SK-N-SH (cell line): ENCODE measurements around the gene ITIH6. TPM values are rescaled to one million over a fixed set of nuclear protein-coding genes. Genes with fewer than 3 reads are reported as not detected.

Experiments used
- CTCF ChIA-PET: fragments of 300-600, 350-600 bp; formaldehyde crosslinking; extraction: SDS; loops from one replicate; lab custom pipeline; 2021; lab: Yijun Ruan, JAX
- POLR2A ChIA-PET: fragments of 350-600 bp; sonication (Branson Sonifier 250); formaldehyde crosslinking; extraction: SDS; loops from one replicate; lab custom pipeline; 2020; ENCODE audit warnings: antibody characterized with exemption, inconsistent platforms; lab: Yijun Ruan, JAX
- DNase-seq: peaks from one replicate; pipeline ENCODE4 v3.0.0; 2012
- H2AFZ ChIP-seq: fragments of 200-600 bp; sonication (generic); 2 replicates; pipeline ENCODE4 v1.8.1; 2016; ENCODE audit warnings: antibody characterized with exemption, mild to moderate bottlenecking, low read depth
- H3F3A ChIP-seq: fragments of 200-600 bp; sonication (generic); replicated peaks from 2 replicates; pipeline ENCODE3; 2016; ENCODE audit warnings: antibody characterized with exemption, mild to moderate bottlenecking; ENCODE audit not compliant: insufficient read depth
- H3K27ac ChIP-seq, 2 experiments: fragments of 200-500 bp in 1 of 2; fragments of 200-600 bp in 1 of 2; sonication (Bioruptor generic) in 1 of 2; sonication (generic), shearing (Covaris generic) in 1 of 2; 2 replicates each; pipeline versions ENCODE4 v1.5.1 to v1.6.1; 2014 to 2016; ENCODE audit warnings: low read depth in 2 of 2, inconsistent platforms in 1 of 2, low read length in 1 of 2, mild to moderate bottlenecking in 1 of 2, mixed read lengths in 1 of 2
- H3K27me3 ChIP-seq: fragments of 200-600 bp; sonication (generic), shearing (Covaris generic); 2 replicates; pipeline ENCODE4 v1.6.1; 2016; ENCODE audit warnings: mixed run types; ENCODE audit not compliant: insufficient read depth
- H3K36me3 ChIP-seq, 2 experiments: fragments of 200-500 bp in 1 of 2; fragments of 200-600 bp in 1 of 2; sonication (Bioruptor generic) in 1 of 2; sonication (generic) in 1 of 2; replicated peaks in 1 of 2; 2 replicates each; pipeline versions ENCODE3 to v1.5.1; 2014 to 2016; ENCODE audit warnings: low read length in 1 of 2, mild to moderate bottlenecking in 1 of 2; ENCODE audit not compliant: insufficient read depth in 2 of 2, control insufficient read depth in 1 of 2
- H3K4me1 ChIP-seq, 2 experiments: fragments of 200-500 bp in 1 of 2; fragments of 200-600 bp in 1 of 2; sonication (Bioruptor generic) in 1 of 2; sonication (generic), shearing (Covaris generic) in 1 of 2; 2 replicates each; pipeline versions ENCODE4 v1.5.1 to v1.6.1; 2014 to 2016; ENCODE audit warnings: low read depth in 1 of 2, low read length in 1 of 2, mixed run types in 1 of 2; ENCODE audit not compliant: insufficient read depth in 2 of 2, control insufficient read depth in 1 of 2
- H3K4me2 ChIP-seq: fragments of 200-600 bp; sonication (generic), shearing (Covaris generic); 2 replicates; pipeline ENCODE4 v1.6.1; 2017; ENCODE audit warnings: mixed run types
- H3K4me3 ChIP-seq, 2 experiments: fragments of 200-500 bp in 1 of 2; fragments of 200-600 bp in 1 of 2; sonication (Bioruptor generic) in 1 of 2; sonication (generic), shearing (Covaris generic) in 1 of 2; 2 replicates each; pipeline versions ENCODE4 v1.5.1 to v1.8.1; 2014 to 2016; ENCODE audit warnings: low read depth in 2 of 2, inconsistent platforms in 1 of 2, low read length in 1 of 2, mild to moderate bottlenecking in 1 of 2, mixed read lengths in 1 of 2, moderate library complexity in 1 of 2
- H3K79me2 ChIP-seq: fragments of 200-600 bp; sonication (generic); 2 replicates; pipeline ENCODE4 v1.8.1; 2017; ENCODE audit warnings: mild to moderate bottlenecking; ENCODE audit not compliant: insufficient read depth
- H3K9ac ChIP-seq: fragments of 200-600 bp; sonication (generic); 2 replicates; pipeline ENCODE4 v1.6.1; 2017; ENCODE audit warnings: mixed run types
- H3K9me2 ChIP-seq: fragments of 200-600 bp; sonication (generic); 2 replicates; pipeline ENCODE4 v1.6.1; 2017; ENCODE audit warnings: mixed run types
- H3K9me3 ChIP-seq: fragments of 200-600 bp; sonication (generic); 2 replicates; pipeline ENCODE4 v1.6.1; 2017; ENCODE audit warnings: mixed run types, mild to moderate bottlenecking, moderate library complexity
- H4K20me1 ChIP-seq: fragments of 200-600 bp; sonication (generic); 2 replicates; pipeline ENCODE4 v1.6.1; 2017; ENCODE audit warnings: mild to moderate bottlenecking, mixed run types; ENCODE audit not compliant: insufficient read depth
- CHD2 ChIP-seq: fragments of 150-350 bp; IDR thresholded peaks from 2 replicates; pipeline ENCODE4 v1.6.1; 2018; ENCODE audit warnings: low read length; ENCODE audit not compliant: partially characterized antibody
- FOSL2 ChIP-seq: IDR thresholded peaks from 2 replicates; pipeline ENCODE4 v1.4.0; 2012; ENCODE audit warnings: low read depth, mild to moderate bottlenecking, moderate library complexity, borderline replicate concordance
- FOXJ3 ChIP-seq: sonication (generic); formaldehyde crosslinking; IDR thresholded peaks from 2 replicates; pipeline ENCODE4 v1.5.1; 2020; ENCODE audit warnings: mild to moderate bottlenecking, missing genetic modification reagents
- GABPA ChIP-seq: IDR thresholded peaks from 2 replicates; pipeline ENCODE4 v1.4.0; 2012; ENCODE audit warnings: low read depth, mild to moderate bottlenecking
- GATA2 ChIP-seq: sonication (generic); formaldehyde crosslinking; IDR thresholded peaks from 2 replicates; pipeline ENCODE4 v1.5.0; 2020; ENCODE audit warnings: mild to moderate bottlenecking, missing genetic modification reagents
- JUND ChIP-seq: IDR thresholded peaks from 2 replicates; pipeline ENCODE4 v1.4.0; 2012
- NRF1 ChIP-seq: IDR thresholded peaks from 2 replicates; pipeline ENCODE4 v1.6.1; 2012; ENCODE audit warnings: low read depth, mild to moderate bottlenecking, low read length
- RFX5 ChIP-seq: IDR thresholded peaks from 2 replicates; pipeline ENCODE4 v1.6.1; 2012; ENCODE audit warnings: mild to moderate bottlenecking, improper control_type of control experiment, low read length
- TAF1 ChIP-seq: IDR thresholded peaks from 2 replicates; pipeline ENCODE4 v1.6.1; 2012; ENCODE audit warnings: low read depth, mild to moderate bottlenecking, low read length, moderate library complexity, borderline replicate concordance
- TEAD4 ChIP-seq: IDR thresholded peaks from 2 replicates; pipeline ENCODE4 v1.4.0; 2012; ENCODE audit warnings: mild to moderate bottlenecking, borderline replicate concordance; ENCODE audit not compliant: insufficient read depth
- YY1 ChIP-seq: IDR thresholded peaks from 2 replicates; pipeline ENCODE4 v1.4.0; 2012; ENCODE audit warnings: low read depth, mild to moderate bottlenecking
- WGBS: methylation state at CpG from one replicate; pipeline ENCODE4 v1.1.6; 2017; ENCODE audit warnings: low lambda C conversion rate; 5-methylcytosine and 5-hydroxymethylcytosine counted together
- polyA plus RNA-seq, 3 experiments: library from polyadenylated mRNA; depleted of rRNA; stranded (reverse); fragments of >200 nt; gene quantifications; 2 replicates each; pipeline ENCODE4 v1.2.3, GENCODE V29; 2012
- TF ChIP-seq, protein P1 (sequence below): IDR thresholded peaks from 2 replicates; pipeline ENCODE4 v1.6.1; 2012; ENCODE audit warnings: mild to moderate bottlenecking, low read depth, low read length, moderate library complexity
- TF ChIP-seq, protein P2 (sequence below): fragments of 200-600 bp; sonication (generic); IDR thresholded peaks from 2 replicates; pipeline ENCODE4 v1.6.1; 2017; ENCODE audit warnings: antibody characterized with exemption, mild to moderate bottlenecking, moderate library complexity
- TF ChIP-seq, protein P3 (sequence below): IDR thresholded peaks from 2 replicates; pipeline ENCODE4 v1.4.0; 2012; ENCODE audit warnings: low read depth, borderline replicate concordance
- TF ChIP-seq, protein P4 (sequence below): IDR thresholded peaks from 2 replicates; pipeline ENCODE4 v1.4.0; 2012; ENCODE audit warnings: low read depth, borderline replicate concordance

ITIH6 gene
- polyA plus RNA-seq, 1 of the 3 experiments (the other 2 are of a cell fraction) = not detected

DNA sequence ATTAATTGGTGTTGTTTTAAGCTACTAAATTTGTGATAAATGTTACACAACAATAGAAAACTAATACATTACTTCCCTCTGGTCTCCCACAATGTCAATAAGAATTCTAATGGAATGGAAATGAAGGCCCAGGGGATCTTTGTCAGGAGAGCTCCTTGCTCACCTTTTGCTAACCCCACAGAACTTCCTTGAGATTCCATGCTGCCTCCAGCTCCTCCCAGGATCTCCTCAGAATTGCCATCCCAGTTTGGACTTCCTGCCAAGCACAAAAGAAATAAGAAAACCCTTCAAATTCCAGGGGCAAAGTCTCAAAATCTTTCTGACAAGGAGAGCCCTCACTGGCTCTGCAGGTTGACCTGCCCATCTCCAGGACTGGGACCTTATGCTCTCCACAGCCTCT lies 43.2 kb downstream of the ITIH6 start:
- Histone ChIP-seq H3K36me3 (no peaks in the 10 kb centered on the region), H3K27ac (no peak overlapping the region), H3K27me3 (peaks cover 4% of the 10 kb centered on the region; the same call in 1 of the 2 replicates), H3K79me2 (no peaks in the 10 kb centered on the region), H3K9me3 (no peaks in the 10 kb centered on the region), H2AFZ (no peak overlapping the region), H3K4me3 (no peak overlapping the region), H3F3A (no peaks in the 10 kb centered on the region), H4K20me1 (no peaks in the 10 kb centered on the region), H3K9ac (no peak overlapping the region), H3K9me2 (no peaks in the 10 kb centered on the region), H3K4me2 (no peak overlapping the region), H3K4me1 (peaks cover 0 to 2% of the 10 kb centered on the region in 2 experiments; a peak in 1 of 4 replicates)
- TF ChIP-seq YY1 (no peak), NRF1 (no peak), FOSL2 (no peak), RFX5 (no peak), GATA2 (no peak), CHD2 (no peak)
- TF ChIP-seq, protein P1, sequence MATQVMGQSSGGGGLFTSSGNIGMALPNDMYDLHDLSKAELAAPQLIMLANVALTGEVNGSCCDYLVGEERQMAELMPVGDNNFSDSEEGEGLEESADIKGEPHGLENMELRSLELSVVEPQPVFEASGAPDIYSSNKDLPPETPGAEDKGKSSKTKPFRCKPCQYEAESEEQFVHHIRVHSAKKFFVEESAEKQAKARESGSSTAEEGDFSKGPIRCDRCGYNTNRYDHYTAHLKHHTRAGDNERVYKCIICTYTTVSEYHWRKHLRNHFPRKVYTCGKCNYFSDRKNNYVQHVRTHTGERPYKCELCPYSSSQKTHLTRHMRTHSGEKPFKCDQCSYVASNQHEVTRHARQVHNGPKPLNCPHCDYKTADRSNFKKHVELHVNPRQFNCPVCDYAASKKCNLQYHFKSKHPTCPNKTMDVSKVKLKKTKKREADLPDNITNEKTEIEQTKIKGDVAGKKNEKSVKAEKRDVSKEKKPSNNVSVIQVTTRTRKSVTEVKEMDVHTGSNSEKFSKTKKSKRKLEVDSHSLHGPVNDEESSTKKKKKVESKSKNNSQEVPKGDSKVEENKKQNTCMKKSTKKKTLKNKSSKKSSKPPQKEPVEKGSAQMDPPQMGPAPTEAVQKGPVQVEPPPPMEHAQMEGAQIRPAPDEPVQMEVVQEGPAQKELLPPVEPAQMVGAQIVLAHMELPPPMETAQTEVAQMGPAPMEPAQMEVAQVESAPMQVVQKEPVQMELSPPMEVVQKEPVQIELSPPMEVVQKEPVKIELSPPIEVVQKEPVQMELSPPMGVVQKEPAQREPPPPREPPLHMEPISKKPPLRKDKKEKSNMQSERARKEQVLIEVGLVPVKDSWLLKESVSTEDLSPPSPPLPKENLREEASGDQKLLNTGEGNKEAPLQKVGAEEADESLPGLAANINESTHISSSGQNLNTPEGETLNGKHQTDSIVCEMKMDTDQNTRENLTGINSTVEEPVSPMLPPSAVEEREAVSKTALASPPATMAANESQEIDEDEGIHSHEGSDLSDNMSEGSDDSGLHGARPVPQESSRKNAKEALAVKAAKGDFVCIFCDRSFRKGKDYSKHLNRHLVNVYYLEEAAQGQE = no peak
- CTCF ChIA-PET = no interaction called here
- no peak for DNase-seq
- POLR2A ChIA-PET = no interaction called here

DNA sequence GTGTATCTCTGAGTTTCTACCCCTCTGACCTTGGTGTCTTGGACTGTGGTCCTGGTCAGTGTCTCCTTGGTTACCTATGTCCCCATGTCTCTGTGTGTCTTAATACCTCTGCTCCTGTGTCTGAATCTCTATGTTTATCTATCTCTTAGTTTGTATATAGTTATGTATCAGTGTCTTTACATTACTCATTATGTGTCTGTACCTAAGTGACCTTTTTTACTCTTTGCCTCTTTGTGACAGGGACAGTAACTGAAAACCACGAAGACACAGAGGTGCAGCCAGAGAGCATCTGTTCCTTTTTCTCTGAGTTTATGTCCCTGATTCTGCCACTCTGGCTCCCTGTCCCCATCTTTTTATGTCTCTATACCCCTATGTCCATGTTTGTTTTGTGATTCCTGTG lies 49.4 kb downstream of the ITIH6 start:
- peak overlapping the region in 1 of 2 experiments; percentile 74; a peak in 2 of 4 replicates for H3K27ac ChIP-seq
- no peak for TF ChIP-seq TAF1
- TF ChIP-seq FOXJ3 (CRISPR knock-in tag) = no peak
- TF ChIP-seq, protein P2, sequence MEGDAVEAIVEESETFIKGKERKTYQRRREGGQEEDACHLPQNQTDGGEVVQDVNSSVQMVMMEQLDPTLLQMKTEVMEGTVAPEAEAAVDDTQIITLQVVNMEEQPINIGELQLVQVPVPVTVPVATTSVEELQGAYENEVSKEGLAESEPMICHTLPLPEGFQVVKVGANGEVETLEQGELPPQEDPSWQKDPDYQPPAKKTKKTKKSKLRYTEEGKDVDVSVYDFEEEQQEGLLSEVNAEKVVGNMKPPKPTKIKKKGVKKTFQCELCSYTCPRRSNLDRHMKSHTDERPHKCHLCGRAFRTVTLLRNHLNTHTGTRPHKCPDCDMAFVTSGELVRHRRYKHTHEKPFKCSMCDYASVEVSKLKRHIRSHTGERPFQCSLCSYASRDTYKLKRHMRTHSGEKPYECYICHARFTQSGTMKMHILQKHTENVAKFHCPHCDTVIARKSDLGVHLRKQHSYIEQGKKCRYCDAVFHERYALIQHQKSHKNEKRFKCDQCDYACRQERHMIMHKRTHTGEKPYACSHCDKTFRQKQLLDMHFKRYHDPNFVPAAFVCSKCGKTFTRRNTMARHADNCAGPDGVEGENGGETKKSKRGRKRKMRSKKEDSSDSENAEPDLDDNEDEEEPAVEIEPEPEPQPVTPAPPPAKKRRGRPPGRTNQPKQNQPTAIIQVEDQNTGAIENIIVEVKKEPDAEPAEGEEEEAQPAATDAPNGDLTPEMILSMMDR = no peak
- TF ChIP-seq, protein P3, sequence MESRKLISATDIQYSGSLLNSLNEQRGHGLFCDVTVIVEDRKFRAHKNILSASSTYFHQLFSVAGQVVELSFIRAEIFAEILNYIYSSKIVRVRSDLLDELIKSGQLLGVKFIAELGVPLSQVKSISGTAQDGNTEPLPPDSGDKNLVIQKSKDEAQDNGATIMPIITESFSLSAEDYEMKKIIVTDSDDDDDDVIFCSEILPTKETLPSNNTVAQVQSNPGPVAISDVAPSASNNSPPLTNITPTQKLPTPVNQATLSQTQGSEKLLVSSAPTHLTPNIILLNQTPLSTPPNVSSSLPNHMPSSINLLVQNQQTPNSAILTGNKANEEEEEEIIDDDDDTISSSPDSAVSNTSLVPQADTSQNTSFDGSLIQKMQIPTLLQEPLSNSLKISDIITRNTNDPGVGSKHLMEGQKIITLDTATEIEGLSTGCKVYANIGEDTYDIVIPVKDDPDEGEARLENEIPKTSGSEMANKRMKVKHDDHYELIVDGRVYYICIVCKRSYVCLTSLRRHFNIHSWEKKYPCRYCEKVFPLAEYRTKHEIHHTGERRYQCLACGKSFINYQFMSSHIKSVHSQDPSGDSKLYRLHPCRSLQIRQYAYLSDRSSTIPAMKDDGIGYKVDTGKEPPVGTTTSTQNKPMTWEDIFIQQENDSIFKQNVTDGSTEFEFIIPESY = no peak
- TF ChIP-seq, protein P4, sequence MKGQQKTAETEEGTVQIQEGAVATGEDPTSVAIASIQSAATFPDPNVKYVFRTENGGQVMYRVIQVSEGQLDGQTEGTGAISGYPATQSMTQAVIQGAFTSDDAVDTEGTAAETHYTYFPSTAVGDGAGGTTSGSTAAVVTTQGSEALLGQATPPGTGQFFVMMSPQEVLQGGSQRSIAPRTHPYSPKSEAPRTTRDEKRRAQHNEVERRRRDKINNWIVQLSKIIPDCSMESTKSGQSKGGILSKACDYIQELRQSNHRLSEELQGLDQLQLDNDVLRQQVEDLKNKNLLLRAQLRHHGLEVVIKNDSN = no peak
- no peak for TF ChIP-seq CHD2
- no peak for TF ChIP-seq TEAD4
- TF ChIP-seq JUND = no peak
- no peak for TF ChIP-seq GABPA
- no peak for TF ChIP-seq NRF1
- H3K27me3 ChIP-seq = no peaks in the 10 kb centered on the region; the same call in none of the 2 replicates
- ChIA-PET CTCF (no interaction called here), POLR2A (no interaction called here)
- no peaks in the 10 kb centered on the region for H3K36me3 ChIP-seq
- H3K4me2 ChIP-seq = no peak overlapping the region
- H3F3A ChIP-seq = no peaks in the 10 kb centered on the region
- no peaks in the 10 kb centered on the region for H3K79me2 ChIP-seq
- H3K4me3 ChIP-seq = no peak overlapping the region
- WGBS = 25% methylated on average over 1 of the region's 1 CpG
- no peak for DNase-seq
- H3K9me2 ChIP-seq = no peaks in the 10 kb centered on the region
- no peak overlapping the region for H2AFZ ChIP-seq
- H4K20me1 ChIP-seq = no peaks in the 10 kb centered on the region
- peaks cover 0 to 21% of the 10 kb centered on the region in 2 experiments; a peak in 1 of 4 replicates for H3K4me1 ChIP-seq
- no peaks in the 10 kb centered on the region for H3K9me3 ChIP-seq
- H3K9ac ChIP-seq = no peak overlapping the region
